GM12878 (cell line): Measurements from ENCODE around the gene TRIM69.
"Not testable (repeated sequence)": the region's sequence is repeated elsewhere in the genome, so short reads cannot be mapped to it uniquely, and the experiment has no call there.

Source experiments
- ATF7 ChIP-seq: fragments of 450-650 bp; IDR thresholded peaks from 2 replicates; pipeline ENCODE4 v1.6.1; 2016; ENCODE audit warnings: low read depth, mild to moderate bottlenecking
- CTCF ChIP-seq, 3 experiments: IDR thresholded peaks in 2 of 3; conservative IDR thresholded peaks in 1 of 3; 2 replicates each; pipeline ENCODE4 v1.5.1; 2011; ENCODE audit warnings: low read depth in 3 of 3, low read length in 3 of 3, mild to moderate bottlenecking in 3 of 3, control low read depth in 2 of 3, moderate library complexity in 2 of 3, inconsistent platforms in 1 of 3, mixed read lengths in 1 of 3; ENCODE audit not compliant: control insufficient read depth in 2 of 3, insufficient read depth in 1 of 3; ENCODE audit errors: extremely low read depth in 1 of 3
- EGR1 ChIP-seq, 2 experiments: IDR thresholded peaks; 1 replicate in 1 of 2; 2 replicates in 1 of 2; pipeline ENCODE4 v1.6.1; 2011 to 2012; ENCODE audit warnings: low read depth in 2 of 2, low read length in 2 of 2, borderline replicate concordance in 1 of 2, mild to moderate bottlenecking in 1 of 2, moderate library complexity in 1 of 2
- ELK1 ChIP-seq: IDR thresholded peaks from 2 replicates; pipeline ENCODE4 v1.6.1; 2012; ENCODE audit warnings: low read depth, low read length, improper control_type of control experiment
- EZH2 ChIP-seq: IDR thresholded peaks from 2 replicates; pipeline ENCODE4 v1.6.1; 2012; ENCODE audit warnings: low read depth, mild to moderate bottlenecking, control low read depth, inconsistent platforms, low read length, borderline replicate concordance; ENCODE audit not compliant: control insufficient read depth
- HCFC1 ChIP-seq: fragments of 150-350 bp; IDR thresholded peaks from 2 replicates; pipeline ENCODE4 v1.6.1; 2014; ENCODE audit warnings: low read length
- HDAC2 ChIP-seq: fragments of 200-600 bp; sonication (generic); IDR thresholded peaks from 2 replicates; pipeline ENCODE4 v1.6.1; 2017
- POU2F2 ChIP-seq: IDR thresholded peaks from 3 replicates; pipeline ENCODE4 v1.6.1; 2011; ENCODE audit warnings: low read depth, mild to moderate bottlenecking, low read length, borderline replicate concordance
- RFX5 ChIP-seq: IDR thresholded peaks from 2 replicates; pipeline ENCODE4 v1.6.1; 2011; ENCODE audit warnings: low read depth, low read length, improper control_type of control experiment
- SIN3A ChIP-seq: IDR thresholded peaks from 2 replicates; pipeline ENCODE4 v1.6.1; 2012; ENCODE audit warnings: low read depth, low read length, improper control_type of control experiment
- SMC3 ChIP-seq: IDR thresholded peaks from 2 replicates; pipeline ENCODE4 v1.6.1; 2011; ENCODE audit warnings: low read length, improper control_type of control experiment, borderline replicate concordance
- TAF1 ChIP-seq: IDR thresholded peaks from 2 replicates; pipeline ENCODE4 v1.6.1; 2011; ENCODE audit warnings: mild to moderate bottlenecking, low read depth, low read length, borderline replicate concordance
- ZBTB33 ChIP-seq: fragments of 450-650 bp; IDR thresholded peaks from 2 replicates; pipeline ENCODE4 v1.6.1; 2017; ENCODE audit warnings: mild to moderate bottlenecking

GRCh38 chr15:44700676-44701075 is 35.7 kb upstream of the TRIM69 start:
- TF ChIP-seq RFX5; SMC3; HCFC1; ELK1; EZH2; CTCF (IDR thresholded peaks at IDR 0.05 in 2 of 3, conservative IDR thresholded peaks at IDR 0.05 in 1 of 3; ENCODE audit: control insufficient read depth in 2 of 3, extremely low read depth in 1 of 3, insufficient read depth in 1 of 3, low read depth in 3 of 3, low read length in 3 of 3); TAF1; SIN3A; ATF7; HDAC2; EGR1 (IDR thresholded peaks at IDR 0.05; ENCODE audit: borderline replicate concordance in 1 of 2, low read depth in 2 of 2, low read length in 2 of 2); POU2F2; ZBTB33: not testable (repeated sequence)
